ENCODE data around the gene CAMTA1. TPM values are rescaled to one million over a fixed set of nuclear protein-coding genes. Genes with fewer than 3 reads are reported as not detected.

The CAMTA1 gene
- total RNA-seq, 1 experiment from 2014 or later = 60.0 TPM

DNA sequence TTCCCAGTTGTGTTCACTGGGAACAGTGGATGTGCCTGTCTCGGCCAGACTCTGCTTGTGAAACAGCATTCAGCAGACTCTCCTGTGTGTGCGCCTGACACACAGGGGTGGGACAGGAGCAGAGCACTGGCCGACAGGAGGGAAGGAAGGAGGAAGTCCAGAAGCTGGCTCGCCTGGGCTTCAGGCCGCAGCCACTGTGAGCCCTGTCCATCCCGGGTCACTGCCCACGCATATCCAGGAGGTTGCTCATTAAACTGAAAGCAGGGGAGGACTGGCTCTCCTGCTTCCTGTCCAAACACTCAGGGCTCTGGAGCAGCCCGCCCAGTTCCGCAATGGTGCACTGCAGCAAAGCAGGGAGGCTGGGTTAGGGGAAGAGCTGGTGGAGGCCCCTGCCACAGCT is 767.1 kb downstream of the CAMTA1 start:
- no peaks in the 10 kb centered on the region for H3K36me3 ChIP-seq (ENCODE audit: control insufficient read depth, insufficient read depth, low read length)
- H3K4me1 ChIP-seq = no peaks in the 10 kb centered on the region
- TF ChIP-seq, protein P1, sequence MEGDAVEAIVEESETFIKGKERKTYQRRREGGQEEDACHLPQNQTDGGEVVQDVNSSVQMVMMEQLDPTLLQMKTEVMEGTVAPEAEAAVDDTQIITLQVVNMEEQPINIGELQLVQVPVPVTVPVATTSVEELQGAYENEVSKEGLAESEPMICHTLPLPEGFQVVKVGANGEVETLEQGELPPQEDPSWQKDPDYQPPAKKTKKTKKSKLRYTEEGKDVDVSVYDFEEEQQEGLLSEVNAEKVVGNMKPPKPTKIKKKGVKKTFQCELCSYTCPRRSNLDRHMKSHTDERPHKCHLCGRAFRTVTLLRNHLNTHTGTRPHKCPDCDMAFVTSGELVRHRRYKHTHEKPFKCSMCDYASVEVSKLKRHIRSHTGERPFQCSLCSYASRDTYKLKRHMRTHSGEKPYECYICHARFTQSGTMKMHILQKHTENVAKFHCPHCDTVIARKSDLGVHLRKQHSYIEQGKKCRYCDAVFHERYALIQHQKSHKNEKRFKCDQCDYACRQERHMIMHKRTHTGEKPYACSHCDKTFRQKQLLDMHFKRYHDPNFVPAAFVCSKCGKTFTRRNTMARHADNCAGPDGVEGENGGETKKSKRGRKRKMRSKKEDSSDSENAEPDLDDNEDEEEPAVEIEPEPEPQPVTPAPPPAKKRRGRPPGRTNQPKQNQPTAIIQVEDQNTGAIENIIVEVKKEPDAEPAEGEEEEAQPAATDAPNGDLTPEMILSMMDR (IDR thresholded peaks at IDR 0.05; ENCODE audit: insufficient read depth in 1 of 2, low read depth in 1 of 2, low read length in 1 of 2, severe bottlenecking in 1 of 2, unreplicated experiment in 1 of 2) = no peak
- no peaks in the 10 kb centered on the region for H3K9me3 ChIP-seq
- no TSS peak for BruUV-seq (replicated peaks)
- H3K9me3 Mint-ChIP-seq (ENCODE audit: unreplicated experiment) = no peaks in the 10 kb centered on the region
- no peaks in the 10 kb centered on the region; the same call in 1 of the 2 replicates for H3K27me3 ChIP-seq (replicated peaks; ENCODE audit: control insufficient read depth, insufficient read depth, low read length)
- peaks cover 7% of the 10 kb centered on the region for H3K4me1 Mint-ChIP-seq (ENCODE audit: low read depth, unreplicated experiment)
- peaks cover 10% of the 10 kb centered on the region for H3K27me3 Mint-ChIP-seq (ENCODE audit: insufficient read depth, unreplicated experiment)
- ChIA-PET POLR2A (no interaction called here), CTCF (no interaction called here)
- no peak overlapping the region for H3K27ac Mint-ChIP-seq (ENCODE audit: unreplicated experiment)
- no peak overlapping the region for H3K4me3 Mint-ChIP-seq (ENCODE audit: unreplicated experiment)
- H3K36me3 Mint-ChIP-seq (ENCODE audit: insufficient read depth, unreplicated experiment) = no peaks in the 10 kb centered on the region
- no peak overlapping the region for H3K4me3 ChIP-seq (ENCODE audit: low read depth, low read length)
- DNase-seq = no peak
- intact Hi-C loops (cut with micrococcal nuclease; ENCODE audit: unreplicated experiment) = no loop called here

DNA sequence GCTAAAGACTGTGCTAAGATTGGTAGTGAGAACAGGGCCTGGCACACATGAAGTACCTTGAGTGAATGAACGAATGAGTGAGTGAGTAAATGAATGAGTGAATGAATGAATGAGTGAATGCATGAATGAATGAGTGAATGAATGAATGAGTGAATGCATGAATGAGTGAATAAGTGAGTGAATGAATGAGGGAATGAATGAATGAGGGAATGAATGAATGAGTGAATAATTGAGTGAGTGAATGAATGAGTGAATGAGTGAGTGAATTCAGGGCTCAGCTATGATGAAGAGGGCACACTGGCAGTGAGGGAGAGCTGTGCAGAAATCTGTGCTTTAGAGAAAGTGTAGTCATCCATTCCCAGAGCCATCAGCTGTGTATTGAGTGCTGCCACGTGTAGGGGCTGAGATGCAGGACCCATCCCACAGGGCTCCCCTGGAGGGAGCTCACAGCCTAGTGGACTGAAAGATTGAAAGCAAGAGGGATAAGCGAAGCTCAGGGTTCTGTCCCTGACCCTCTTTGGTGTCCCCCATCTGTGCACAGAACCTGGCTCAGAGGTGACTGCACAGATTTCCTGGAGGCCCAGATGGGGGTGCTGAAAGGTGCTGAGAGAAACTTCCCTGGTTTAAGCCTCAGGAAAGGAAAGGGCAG is 767.9 kb downstream of the CAMTA1 start:
- H3K36me3 ChIP-seq (ENCODE audit: control insufficient read depth, insufficient read depth, low read length) = no peaks in the 10 kb centered on the region
- no peak overlapping the region for H3K27ac Mint-ChIP-seq (ENCODE audit: unreplicated experiment)
- CTCF ChIA-PET = no interaction called here

DNA sequence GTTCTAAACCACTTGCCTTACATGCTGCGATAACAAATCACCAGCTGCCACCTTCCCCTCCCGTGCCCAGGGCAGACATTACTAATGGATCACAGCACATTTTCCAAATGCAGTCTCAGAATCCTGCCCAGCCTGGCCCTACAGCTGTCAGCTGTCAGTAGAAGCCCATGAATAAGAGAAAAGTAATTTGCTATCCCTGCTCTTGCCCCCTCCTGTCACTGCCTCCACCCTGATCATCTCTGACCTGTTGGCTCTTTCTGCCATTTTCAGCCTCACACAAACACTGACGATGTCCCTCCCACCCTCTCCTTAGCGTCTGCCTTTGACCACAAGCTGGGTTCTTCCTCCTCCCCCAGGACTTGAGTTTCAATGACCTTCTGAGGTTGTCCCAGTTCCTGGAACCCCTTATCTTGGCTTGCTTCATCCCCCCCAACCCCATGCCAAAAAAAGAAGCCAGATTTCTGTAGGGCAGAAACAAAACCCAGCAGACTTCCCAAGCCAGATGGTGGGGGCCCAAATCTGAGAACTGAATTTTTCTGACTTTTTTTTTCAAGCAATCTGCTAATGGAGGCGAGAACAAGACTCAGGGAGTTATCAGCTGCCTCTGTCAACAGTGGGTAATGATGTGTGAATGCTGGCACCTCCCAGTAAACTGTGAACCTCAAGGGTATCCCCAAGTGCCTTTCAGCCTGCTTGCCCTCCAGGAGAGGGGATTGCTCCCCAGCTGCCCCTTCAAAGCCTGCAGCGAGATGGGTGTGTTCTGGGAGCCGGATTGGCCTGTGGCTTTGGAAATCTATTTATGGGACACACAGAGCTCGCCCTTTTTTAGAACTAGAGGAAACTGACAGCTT is 769.4 kb downstream of the CAMTA1 start:
- no peak overlapping the region for H3K4me3 ChIP-seq (ENCODE audit: low read depth, low read length)
- H3K36me3 ChIP-seq (ENCODE audit: control insufficient read depth, insufficient read depth, low read length) = no peaks in the 10 kb centered on the region
- Mint-ChIP-seq H3K4me1 (ENCODE audit: low read depth, unreplicated experiment) (peaks cover 3% of the 10 kb centered on the region), H3K9me3 (ENCODE audit: unreplicated experiment) (no peaks in the 10 kb centered on the region), H3K36me3 (ENCODE audit: insufficient read depth, unreplicated experiment) (no peaks in the 10 kb centered on the region), H3K27me3 (ENCODE audit: insufficient read depth, unreplicated experiment) (peaks cover 7% of the 10 kb centered on the region), H3K27ac (ENCODE audit: unreplicated experiment) (no peak overlapping the region), H3K4me3 (ENCODE audit: unreplicated experiment) (no peak overlapping the region)
- DNase-seq = no peak
- H3K27me3 ChIP-seq (replicated peaks; ENCODE audit: control insufficient read depth, insufficient read depth, low read length) = no peaks in the 10 kb centered on the region; the same call in 1 of the 2 replicates
- TF ChIP-seq, protein P1 (IDR thresholded peaks at IDR 0.05; ENCODE audit: insufficient read depth in 1 of 2, low read depth in 1 of 2, low read length in 1 of 2, severe bottlenecking in 1 of 2, unreplicated experiment in 1 of 2) = no peak
- no peaks in the 10 kb centered on the region for H3K4me1 ChIP-seq
- H3K9me3 ChIP-seq = no peaks in the 10 kb centered on the region
- ChIA-PET POLR2A (no interaction called here), CTCF (no interaction called here)
- intact Hi-C loops (cut with micrococcal nuclease; ENCODE audit: unreplicated experiment) = no loop called here
- BruUV-seq (replicated peaks) = no TSS peak

More for the DNA sequence above, 767.9 kb downstream of the CAMTA1 start:
- H3K27me3 Mint-ChIP-seq (ENCODE audit: insufficient read depth, unreplicated experiment) = peaks cover 7% of the 10 kb centered on the region
- no peak for DNase-seq
- no peak overlapping the region for H3K4me3 ChIP-seq (ENCODE audit: low read depth, low read length)
- no peaks in the 10 kb centered on the region for H3K4me1 ChIP-seq
- no TSS peak for BruUV-seq (replicated peaks)
- no peaks in the 10 kb centered on the region for H3K9me3 ChIP-seq
- TF ChIP-seq, protein P1 (IDR thresholded peaks at IDR 0.05; ENCODE audit: insufficient read depth in 1 of 2, low read depth in 1 of 2, low read length in 1 of 2, severe bottlenecking in 1 of 2, unreplicated experiment in 1 of 2) = no peak
- POLR2A ChIA-PET = no interaction called here
- intact Hi-C loops (cut with micrococcal nuclease; ENCODE audit: unreplicated experiment) = no loop called here
- no peak overlapping the region for H3K4me3 Mint-ChIP-seq (ENCODE audit: unreplicated experiment)
- peaks cover 7% of the 10 kb centered on the region for H3K4me1 Mint-ChIP-seq (ENCODE audit: low read depth, unreplicated experiment)
- H3K36me3 Mint-ChIP-seq (ENCODE audit: insufficient read depth, unreplicated experiment) = no peaks in the 10 kb centered on the region
- H3K9me3 Mint-ChIP-seq (ENCODE audit: unreplicated experiment) = no peaks in the 10 kb centered on the region
- H3K27me3 ChIP-seq (replicated peaks; ENCODE audit: control insufficient read depth, insufficient read depth, low read length) = no peaks in the 10 kb centered on the region; the same call in 1 of the 2 replicates
